ENCODE results near the gene MRPL58. TPM values are rescaled to one million over a fixed set of nuclear protein-coding genes. Genes with fewer than 3 reads are reported as not detected.

Gene MRPL58
- total RNA-seq, 1 donor from 2014 or later, result 43.4 TPM

DNA sequence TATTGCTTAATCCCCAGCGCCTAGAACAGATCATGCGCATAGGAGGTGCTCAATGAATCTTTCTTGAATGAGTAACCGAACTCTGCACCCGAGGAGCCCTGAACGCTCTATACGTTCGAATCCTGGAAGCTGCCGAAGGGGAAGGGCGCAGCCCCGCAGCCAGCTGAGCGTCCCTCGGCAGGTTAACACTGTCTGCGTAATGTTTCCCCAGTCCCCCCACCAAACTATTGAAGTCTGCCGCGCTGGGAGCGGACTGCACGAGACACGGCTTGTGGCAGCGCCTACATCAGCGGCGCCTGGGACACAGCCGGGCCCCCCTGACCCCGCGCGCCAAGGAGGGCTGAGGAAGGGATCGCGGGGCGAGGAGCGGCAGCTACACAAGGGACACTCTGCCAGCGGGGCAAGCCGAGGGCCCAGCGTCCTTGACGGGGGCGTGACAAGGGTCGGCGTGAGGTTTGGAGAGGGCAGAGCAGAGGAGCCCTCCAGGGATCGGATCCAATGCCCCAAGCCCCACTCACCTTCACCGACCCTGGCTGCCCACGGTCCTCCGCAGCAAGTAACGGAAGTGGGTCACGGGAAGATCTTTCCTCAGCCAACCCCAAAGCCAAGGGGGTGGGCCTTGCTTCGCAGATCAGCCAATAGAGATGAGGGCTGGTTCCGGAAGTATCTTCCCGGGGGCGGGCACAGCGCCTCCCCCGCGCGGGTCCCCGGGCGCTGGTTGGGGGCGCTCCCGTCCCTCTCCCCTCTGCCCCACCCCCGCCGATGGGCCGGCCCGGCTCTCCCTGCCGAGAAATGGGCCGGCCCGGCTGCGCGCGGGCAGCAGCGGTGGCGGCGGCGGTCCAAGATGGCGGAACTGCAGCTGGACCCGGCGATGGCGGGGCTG, 34.2 kb downstream of the MRPL58 start, which contains the start of the genes ATP5PD and KCTD2:
TSS of gene ATP5PD (minus strand) at position 563 of the 883 bp plus-strand sequence. CDS start 4,319 bp downstream, outside the sequence.
TSS of gene KCTD2 (plus strand) at position 819 of the 883 bp plus-strand sequence. CDS start at position 845, 26 bp downstream.
- DNase-seq (ENCODE audit: low read depth, low spot score), result peak; percentile 91

DNA sequence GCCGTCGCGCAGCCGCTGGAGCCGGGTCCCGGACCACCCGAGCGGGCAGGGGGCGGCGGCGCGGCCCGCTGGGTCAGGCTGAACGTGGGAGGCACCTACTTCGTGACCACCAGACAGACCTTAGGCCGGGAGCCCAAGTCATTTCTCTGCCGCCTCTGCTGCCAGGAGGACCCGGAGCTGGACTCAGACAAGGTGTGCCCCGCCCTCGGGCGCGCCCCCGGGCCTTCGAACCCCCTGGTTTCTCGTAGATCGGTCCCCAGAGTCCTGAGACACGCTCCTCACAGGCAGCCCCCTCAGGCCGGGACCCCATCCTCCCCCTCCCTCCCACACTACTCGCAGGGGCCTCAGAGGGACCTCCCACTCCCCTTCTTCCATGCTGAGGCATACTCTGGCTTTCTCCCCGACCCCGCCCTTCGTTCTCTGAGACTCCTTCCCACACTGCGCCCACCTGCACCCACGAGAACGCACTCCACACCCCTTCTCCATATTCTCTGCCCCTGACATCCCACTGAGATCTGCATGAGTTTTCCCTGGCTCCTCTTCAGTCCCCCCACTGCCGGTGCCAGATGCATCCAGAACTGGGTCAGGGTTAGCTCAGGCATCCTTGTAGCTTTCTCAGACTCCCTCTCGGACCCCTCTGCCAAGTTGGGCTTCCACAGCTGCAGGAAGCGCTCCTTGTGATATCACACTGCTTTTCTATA, 35.1 kb downstream of the MRPL58 start:
- DNase-seq (ENCODE audit: low read depth, low spot score), result no peak

DNA sequence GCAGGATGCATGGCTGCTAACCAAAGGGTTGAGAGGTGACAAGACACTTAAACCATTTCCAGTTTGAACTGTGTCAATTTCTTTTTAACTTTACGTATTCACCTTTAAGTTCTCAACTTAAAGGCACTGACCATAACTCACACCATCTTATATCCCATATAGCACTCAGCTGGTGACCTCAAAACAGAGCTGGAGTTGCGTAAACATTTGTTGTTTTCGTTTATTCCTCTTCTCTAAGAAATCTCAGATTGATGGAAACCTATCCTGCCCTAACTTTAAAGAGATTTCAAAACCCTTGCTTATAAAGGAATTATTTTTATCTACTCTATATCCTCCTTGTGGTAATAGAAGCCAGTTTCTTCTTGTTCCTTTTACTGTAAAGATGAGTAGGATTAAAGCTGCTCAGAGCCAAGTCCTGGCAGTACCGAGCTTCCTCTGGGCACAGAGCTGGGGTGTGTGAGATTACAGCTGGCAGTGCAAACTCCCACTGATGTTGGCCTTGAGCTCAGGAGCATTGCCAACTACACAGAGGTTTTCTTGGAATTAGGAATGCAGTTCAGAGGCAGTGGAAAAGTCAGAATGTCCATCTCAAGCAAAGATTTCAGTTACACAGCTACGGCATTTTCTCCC, 35.9 kb downstream of the MRPL58 start:
- no peak for DNase-seq (ENCODE audit: low read depth, low spot score)

DNA sequence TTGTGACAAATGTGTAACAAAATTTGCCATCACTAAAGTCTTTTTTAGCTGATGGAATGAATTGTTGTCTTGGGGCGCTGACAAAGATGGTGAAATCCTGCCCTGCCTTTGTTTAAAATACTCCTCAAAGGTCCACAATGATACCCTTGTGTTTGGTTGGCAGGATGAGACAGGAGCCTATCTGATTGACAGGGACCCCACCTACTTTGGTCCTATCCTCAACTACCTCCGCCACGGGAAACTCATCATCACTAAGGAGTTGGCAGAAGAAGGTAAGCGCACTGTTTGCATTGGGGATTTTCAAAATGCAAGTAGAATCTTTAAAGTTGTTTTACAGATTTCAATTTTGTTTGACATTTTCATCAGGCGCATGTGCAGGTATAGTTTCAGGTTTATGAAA, 36.6 kb downstream of the MRPL58 start:
- DNase-seq (ENCODE audit: low read depth, low spot score), result no peak

DNA sequence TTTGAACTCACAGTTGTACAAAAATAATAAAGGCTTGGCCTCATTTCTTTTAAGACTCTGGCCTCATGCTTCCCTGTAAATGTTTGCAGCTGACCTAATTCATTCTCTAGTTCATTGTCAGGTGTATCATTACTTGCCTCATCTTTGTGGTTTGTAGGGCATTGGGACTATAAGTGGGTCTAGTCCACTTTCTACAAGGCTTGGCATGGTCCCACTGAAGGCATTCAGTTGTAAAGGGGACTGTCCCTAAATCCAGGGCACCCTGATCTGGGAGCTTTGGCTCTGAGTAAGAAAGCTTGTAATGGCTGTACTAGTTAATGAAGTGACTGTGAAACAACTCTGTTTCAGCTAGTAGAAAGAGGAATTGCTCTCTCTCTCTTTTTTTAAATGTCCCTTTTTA, 37.2 kb downstream of the MRPL58 start:
- no peak for DNase-seq (ENCODE audit: low read depth, low spot score)

DNA sequence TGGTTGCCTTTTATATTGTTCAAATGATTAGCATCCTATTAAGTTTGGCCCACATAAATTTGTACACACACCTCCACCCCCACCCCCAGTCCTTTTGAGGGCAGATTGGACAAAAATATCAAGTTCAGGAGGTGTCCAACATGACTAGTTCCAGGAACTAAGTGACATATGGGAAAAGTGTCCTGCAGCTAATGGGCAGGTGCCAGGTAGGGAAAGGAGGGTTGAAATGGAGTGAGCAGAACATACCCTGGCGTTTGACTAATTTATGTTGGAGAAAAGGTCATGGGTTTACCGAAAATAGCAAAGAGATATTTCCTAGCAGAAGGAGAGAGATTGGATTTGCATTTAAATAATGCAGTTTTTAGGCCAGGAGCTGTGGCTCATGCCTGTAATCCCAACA, 39.5 kb downstream of the MRPL58 start:
- DNase-seq (ENCODE audit: low read depth, low spot score), result no peak

DNA sequence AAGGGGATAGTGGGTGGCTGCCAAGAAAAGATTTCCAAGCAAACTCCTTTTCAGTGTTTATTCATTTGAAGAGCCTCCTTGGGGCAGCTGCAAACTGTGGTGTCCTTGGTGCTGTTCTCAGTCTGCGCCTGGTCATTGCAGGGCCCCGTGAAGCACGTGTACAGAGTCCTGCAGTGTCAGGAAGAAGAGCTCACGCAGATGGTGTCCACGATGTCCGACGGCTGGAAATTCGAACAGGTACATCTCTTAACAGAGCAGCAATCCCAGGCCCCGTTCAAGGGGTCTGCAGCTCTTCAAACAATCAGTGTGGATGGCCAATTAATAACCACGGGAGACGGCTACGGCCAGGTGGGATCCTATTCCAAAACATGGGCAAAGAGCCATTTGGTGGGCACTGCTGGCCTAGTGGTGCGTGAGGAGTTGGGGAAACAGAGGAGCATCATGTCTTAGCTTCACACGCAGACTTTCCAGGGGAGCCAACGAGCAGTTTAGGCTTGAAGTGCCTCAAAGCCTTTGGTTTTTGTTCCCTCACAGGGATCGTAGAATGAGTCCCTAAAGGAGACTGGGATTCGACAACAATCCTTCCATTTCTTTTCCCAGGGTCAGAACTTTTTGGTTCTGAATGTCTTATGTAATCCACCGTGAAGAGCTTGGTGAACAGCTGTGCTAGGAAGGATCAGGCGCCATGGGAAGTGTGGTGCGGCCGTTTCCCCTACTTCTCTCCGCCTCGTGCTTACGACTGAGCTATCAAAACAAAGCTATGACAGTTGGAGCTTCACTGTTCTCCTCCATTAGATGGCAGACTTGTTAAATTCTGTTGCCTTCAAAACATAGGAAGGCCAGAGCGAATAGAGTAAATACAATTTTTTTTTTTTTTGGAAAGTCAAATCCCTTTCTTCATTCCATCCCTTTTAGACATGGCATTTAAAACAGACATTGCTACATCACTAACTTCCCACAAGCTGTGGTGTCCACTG, 47.2 kb downstream of the MRPL58 start:
- DNase-seq (ENCODE audit: low read depth, low spot score), result peak; percentile 27

DNA sequence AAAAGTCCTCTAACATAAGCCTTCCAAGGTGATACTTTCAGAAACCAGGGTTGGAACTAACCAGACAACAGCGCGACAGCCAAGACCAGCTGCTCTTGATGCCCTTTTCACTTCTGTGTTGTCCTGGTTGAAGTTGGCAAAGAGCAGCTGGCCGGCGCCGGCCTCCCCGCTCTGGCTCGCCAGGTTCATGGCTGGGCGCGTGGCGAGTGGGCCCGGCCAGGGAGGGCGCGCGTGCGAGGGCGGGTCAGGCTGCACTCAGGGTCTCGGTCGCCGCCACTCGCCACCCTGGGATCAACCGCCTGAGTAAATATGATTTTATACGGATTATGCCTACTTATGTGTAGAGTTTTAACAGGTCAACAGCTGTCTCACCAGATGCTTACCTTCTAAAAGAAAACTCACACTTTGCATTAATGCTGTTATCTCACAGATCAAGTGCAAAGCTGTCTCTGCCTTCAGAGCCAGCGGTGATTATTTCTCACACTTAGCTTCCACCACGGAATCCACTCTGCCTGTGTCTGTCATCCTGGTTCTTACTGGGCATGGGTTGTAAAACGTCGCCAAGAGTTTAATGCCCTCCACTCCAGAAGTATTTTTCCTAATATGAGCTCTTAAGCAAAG, 48.1 kb downstream of the MRPL58 start:
- no peak for DNase-seq (ENCODE audit: low read depth, low spot score)

DNA sequence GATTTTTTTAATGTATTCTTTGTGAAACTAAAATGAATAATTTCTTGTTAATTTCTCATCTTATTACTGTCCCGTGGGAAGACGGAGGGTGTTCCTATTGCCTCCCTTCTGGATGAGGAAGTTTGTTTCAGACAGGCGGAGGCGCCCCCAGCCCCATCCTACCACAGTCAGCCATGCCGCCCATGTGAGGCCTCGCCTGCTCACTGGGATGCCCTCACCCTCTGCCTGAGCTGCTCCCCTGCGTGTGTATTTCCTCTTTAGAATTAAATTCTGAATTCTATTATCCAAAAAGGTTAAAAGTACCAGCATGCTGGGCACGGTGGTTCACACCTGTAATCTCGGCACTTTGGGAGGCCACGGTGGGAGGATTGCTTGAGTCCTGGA, 48.6 kb downstream of the MRPL58 start:
- no peak for DNase-seq (ENCODE audit: low read depth, low spot score)

DNA sequence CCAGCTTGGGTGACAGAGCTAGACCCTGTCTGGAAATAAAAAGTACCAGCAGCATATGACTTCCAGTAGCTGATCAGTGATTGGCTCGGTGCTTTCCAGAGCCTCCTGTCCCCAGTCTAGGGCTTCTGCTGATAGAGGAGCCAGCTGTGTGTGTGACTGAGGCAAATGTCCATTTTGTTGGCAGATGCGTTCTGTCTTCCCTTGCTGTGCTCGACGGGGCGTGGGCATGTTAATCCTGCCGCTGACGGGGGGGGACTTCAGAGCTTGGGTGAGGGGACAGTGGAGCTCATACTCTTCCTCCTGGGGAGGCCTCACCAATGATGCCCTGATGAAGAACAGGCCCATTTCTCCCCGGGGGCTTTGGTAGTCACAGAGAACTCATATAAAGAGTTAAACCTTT, 49.1 kb downstream of the MRPL58 start:
- DNase-seq (ENCODE audit: low read depth, low spot score), result no peak

DNA sequence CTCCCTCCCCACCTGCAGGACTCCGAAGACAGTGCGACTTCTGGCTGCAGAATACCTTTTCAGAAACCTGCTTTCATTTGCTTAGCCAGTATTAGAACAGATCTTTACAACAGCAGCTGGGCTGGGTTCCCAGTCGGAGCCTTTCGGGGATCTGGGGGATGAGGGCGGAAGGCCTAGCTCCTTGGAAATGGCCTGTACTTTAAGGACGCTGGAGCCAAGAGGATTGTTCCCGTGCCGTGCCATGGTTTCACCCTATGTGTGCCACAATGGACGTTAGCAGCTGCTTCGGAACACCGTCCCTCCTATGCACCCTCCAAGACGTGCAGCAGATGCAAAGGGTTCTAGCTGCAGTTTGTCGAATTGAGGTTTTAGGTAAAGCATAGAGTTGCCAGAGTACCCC, 50.7 kb downstream of the MRPL58 start:
- no peak for DNase-seq (ENCODE audit: low read depth, low spot score)

DNA sequence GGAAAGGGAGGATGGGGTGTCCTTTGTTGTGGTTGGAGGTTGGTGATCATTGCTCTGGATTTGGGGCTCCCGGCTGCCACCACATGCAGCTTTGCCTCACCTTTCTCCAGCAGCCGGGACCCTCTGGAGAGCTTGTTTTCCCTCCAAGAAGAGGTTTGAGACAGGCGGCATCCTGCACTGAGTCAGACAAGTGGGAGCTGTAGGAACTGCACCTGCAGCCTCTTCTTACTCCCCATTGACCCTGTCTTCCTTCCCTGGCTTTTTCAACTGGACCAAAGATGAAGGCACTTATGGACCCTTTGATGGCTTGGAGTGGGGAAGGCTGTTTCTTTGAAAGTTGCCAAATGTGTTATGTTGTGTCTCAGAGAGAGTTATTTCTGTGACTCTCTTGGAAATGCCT, 51.2 kb downstream of the MRPL58 start:
- DNase-seq (ENCODE audit: low read depth, low spot score), result no peak

DNA sequence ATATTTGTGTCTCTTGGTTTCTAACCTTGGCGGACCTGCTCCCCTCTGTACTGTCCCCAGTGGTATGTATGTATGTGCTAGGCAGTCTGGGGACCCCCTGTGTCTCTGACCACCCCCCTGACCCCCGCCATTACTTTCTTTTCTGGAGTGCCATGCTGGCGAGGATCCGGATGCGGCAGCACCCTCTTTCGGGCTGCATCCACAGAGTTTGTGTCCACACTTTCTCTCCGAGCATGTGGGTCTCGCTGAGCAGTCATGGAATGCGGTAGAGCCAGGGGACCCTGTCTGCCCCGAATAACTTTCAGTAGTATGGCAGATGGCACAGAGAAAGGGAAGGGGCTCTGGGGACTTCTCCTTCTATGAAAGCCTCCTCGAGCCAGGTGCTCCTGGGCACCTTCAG, 51.6 kb downstream of the MRPL58 start:
- DNase-seq (ENCODE audit: low read depth, low spot score), result no peak

DNA sequence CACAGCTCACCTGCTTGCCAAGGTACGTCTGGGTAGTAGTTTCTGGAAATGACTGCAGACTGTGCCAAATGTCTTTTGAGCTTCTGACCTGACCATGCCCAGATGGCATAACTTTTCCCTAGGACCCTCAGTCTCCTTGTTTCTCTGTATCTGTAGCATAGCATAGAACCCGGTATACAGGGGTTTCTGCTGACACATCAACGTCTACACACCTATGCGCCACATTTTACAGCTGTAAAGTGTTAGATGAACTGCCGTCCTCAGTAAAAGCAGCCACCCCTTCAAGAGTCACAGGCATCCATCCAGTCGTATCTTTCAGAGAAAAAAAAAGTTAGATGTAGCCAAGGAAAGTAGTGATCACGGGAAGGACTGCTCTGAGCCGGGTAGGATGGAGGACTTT, 52.0 kb downstream of the MRPL58 start:
- no peak for DNase-seq (ENCODE audit: low read depth, low spot score)

DNA sequence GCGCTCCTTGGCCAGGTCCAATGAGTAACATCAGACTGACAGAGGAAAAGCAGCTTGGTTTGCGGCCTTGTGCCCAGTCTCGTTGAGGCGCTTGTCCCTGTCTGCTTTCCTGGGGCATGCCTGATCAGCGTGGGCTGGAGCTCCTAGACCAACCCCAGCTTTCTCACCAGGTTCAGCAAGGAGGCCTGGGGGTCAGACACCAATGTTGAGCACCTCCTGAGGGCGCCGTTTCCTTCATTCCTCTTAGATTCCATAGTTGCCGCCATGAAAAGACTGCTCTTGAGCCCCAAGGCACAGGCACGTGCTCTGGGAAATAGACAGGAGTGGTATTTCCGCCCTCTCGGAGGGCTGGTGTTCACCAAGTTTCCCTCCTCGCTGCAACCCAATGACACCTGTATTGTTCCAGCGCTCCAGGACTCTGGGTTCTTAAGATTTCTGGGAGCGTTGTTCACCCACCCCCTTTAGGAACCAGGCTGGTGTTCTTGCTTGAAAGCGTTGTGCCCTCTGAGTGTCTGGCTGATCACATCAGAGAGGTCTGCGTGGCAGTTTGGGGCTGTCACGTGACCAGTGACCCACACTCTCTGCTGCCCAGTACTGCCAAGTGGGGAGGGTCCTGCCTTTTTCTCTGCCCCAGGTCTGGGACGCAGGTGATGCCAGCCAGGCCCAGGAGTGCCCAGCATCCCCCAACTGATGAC, 52.5 kb downstream of the MRPL58 start:
- DNase-seq (ENCODE audit: low read depth, low spot score), result no peak

DNA sequence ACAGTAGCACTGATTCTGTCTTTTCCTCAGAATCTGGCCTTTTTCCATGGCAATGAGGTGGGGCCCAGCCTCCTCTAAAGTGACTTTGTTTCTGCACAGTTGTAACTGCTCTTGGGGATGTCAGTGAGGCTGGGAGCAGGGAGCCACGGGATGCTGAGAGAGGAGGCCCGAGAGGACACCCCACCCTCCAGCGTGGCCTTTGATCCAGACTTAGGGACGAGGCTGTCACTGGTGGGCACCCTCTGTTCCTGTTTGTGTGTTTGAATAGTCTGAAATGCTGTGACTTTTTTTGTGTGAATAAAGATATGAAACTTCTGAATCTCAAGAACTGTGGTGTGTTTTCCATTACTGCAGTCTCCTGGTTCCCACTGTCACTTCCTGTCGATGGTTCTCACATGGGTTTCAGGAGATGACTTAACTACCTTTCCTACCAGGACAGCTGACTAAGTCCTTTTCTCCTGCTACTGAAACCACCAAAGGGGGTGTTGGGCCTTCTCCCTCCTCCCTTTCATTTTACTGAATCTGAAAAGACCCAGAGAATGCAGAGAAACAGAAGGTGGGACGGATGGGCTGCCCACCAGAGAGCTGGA, 53.2 kb downstream of the MRPL58 start:
- DNase-seq (ENCODE audit: low read depth, low spot score), result no peak

DNA sequence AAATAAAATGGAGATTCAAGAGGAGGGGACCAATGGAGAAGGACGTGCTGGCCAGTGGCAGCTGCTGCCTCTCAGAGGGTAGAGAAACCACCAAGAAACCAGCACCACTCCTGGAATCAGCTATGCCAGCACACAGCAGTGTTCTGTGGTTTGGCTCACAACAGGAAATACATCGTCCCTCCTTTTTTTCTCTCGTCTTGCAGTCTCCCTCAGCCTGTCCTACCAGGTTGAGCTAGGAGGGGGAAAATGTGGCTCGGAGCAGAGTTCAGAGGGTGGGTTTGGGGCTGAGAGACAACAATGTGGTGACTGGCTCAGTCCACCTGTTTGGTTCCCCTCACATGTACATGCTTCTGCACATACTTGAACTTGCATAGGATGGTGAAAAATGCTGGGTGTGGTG, 55.4 kb downstream of the MRPL58 start:
- no peak for DNase-seq (ENCODE audit: low read depth, low spot score)

DNA sequence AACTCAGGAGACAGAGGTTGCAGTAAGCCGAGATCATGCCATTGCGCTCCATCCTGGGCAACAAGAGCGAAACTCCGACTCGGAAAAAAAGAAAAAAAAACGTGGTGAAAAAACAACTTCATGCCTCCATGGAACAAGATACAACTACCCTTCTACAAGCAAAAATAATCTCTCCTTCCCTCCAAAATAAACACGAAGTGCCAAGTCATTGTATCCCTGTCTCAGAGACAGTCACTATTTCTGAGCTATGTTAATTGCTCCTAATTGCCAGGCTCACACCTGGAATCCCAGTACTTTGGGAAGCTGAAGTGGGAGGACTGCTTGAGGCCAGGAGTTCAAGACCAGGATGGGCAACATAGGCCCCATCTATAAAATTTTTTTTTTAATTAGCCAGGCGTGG, 56.3 kb downstream of the MRPL58 start:
- no peak for DNase-seq (ENCODE audit: low read depth, low spot score)

DNA sequence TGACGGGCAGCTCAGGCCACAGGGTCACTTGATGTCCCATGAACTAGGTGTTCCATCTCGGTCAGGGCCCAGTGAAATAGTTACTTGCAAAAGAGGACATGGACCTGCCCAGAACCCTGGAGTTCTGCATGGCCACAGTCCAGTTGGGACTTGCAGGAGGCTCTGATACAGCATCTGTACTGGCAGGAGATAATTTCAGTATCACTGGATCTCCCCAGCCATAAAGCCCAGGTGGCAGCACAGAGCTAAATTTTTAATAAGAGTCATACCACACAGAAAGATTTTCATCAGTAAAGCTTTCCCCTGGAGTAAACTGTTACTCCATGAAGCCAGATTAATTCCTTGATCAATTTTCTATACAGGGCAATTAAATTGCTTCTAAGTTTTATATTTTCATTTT, 57.3 kb downstream of the MRPL58 start:
- no peak for DNase-seq (ENCODE audit: low read depth, low spot score)

All from pulmonary artery endothelial cell (primary cell).